ENCODE data around the gene GPR108.
A peak's percentile ranks its signal among the peaks of the same experiment; 100 is the strongest.
"Not testable (repeated sequence)": the region's sequence is repeated elsewhere in the genome, so short reads cannot be mapped to it uniquely, and the experiment has no call there.

GPR108 gene

DNA sequence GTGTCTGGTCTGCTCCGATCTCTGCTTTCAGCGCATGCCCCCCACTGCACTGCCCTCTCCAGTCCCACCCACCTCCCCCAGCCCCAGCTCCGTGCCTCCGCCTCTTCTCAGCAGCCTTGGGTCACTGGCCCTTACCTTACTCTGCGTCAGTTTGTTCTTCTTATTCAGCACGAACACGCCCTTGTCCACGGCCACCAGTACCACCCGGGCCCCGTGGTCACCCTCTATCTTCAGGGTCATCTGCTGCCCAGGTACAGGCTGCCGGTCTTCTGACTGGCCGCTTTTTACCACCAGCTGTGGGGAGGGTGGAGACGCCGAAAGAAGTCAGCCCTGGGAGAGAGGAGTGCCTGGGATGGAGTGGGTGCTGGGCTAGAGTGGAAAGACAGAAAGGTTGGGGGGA, 27.8 kb downstream of the GPR108 start:
- Histone ChIP-seq H3K4me1 (ENCODE audit: control insufficient read depth, insufficient read depth, low read length) (no peaks in the 10 kb centered on the region), H3K4me3 (ENCODE audit: low read depth, low read length) (no peak overlapping the region), H3K9me3 (ENCODE audit: control insufficient read depth, insufficient read depth, low read depth, low read length) (no peaks in the 10 kb centered on the region), H3K27ac (ENCODE audit: extremely low read depth, low read depth, low read length) (no peak overlapping the region), H3K36me3 (ENCODE audit: control insufficient read depth in 2 of 2, insufficient read depth in 1 of 2, low read length in 2 of 2) (no peaks in the 10 kb centered on the region)
- ChIA-PET CTCF (interaction anchor here (0.5 to 0.6 kb wide), 3 partner anchors 20 to 192 kb away, joined by 3 to 4 read pairs (median 3); no protein-coding TSS in a partner anchor), POLR2A (no interaction called here)
- TF ChIP-seq SP2 (tag by site-specific recombination; IDR thresholded peaks at IDR 0.05) (no peak), ZNF530 (tag by site-specific recombination; IDR thresholded peaks at IDR 0.05; ENCODE audit: low read depth) (peak; percentile 96), EGR2 (tag by site-specific recombination; IDR thresholded peaks at IDR 0.05; ENCODE audit: low read depth) (peak; percentile 11; the same call in 1 of the 2 replicates), ZFHX2 (tag by site-specific recombination; conservative IDR thresholded peaks at IDR 0.05) (peak; percentile 11; the same call in 1 of the 2 replicates), ZSCAN30 (tag by site-specific recombination; IDR thresholded peaks at IDR 0.05) (no peak), ZNF354C (tag by site-specific recombination; IDR thresholded peaks at IDR 0.05; ENCODE audit: borderline replicate concordance, low read depth) (no peak), ZNF26 (tag by site-specific recombination; IDR thresholded peaks at IDR 0.05) (no peak), PRDM1 (tag by site-specific recombination; IDR thresholded peaks at IDR 0.05) (no peak)
- TF ChIP-seq, protein P1, sequence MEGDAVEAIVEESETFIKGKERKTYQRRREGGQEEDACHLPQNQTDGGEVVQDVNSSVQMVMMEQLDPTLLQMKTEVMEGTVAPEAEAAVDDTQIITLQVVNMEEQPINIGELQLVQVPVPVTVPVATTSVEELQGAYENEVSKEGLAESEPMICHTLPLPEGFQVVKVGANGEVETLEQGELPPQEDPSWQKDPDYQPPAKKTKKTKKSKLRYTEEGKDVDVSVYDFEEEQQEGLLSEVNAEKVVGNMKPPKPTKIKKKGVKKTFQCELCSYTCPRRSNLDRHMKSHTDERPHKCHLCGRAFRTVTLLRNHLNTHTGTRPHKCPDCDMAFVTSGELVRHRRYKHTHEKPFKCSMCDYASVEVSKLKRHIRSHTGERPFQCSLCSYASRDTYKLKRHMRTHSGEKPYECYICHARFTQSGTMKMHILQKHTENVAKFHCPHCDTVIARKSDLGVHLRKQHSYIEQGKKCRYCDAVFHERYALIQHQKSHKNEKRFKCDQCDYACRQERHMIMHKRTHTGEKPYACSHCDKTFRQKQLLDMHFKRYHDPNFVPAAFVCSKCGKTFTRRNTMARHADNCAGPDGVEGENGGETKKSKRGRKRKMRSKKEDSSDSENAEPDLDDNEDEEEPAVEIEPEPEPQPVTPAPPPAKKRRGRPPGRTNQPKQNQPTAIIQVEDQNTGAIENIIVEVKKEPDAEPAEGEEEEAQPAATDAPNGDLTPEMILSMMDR (tag by site-specific recombination; IDR thresholded peaks at IDR 0.05), result no peak
- TF ChIP-seq, protein P2, sequence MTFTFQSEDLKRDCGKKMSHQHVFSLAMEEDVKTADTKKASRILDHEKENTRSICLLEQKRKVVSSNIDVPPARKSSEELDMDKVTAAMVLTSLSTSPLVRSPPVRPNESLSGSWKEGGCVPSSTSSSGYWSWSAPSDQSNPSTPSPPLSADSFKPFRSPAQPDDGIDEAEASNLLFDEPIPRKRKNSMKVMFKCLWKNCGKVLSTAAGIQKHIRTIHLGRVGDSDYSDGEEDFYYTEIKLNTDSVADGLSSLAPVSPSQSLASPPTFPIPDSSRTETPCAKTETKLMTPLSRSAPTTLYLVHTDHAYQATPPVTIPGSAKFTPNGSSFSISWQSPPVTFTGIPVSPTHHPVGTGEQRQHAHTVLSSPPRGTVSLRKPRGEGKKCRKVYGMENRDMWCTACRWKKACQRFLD (tag by site-specific recombination; IDR thresholded peaks at IDR 0.05), result no peak

DNA sequence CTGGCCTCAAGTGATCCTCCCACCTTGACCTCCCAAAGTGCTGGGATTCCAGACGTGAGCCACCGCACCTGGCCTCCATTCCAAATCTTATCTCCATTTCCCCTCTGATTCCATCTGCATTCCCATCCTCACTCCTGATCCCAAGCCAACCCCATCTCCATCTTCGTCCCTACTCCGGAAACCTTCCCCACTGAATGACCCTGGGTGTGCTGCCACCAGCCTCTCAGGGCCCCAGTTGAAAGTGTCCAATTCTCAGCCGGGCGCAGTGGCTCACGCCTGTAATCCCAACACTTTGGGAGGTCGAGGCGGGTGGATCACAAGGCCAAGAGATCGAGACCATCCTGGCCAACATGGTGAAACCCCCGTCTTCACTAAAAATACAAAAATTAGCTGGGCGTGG, 28.5 kb downstream of the GPR108 start:
- H3K36me3 ChIP-seq (ENCODE audit: control insufficient read depth in 2 of 2, insufficient read depth in 1 of 2, low read length in 2 of 2); H3K4me3 ChIP-seq (ENCODE audit: low read depth, low read length); H3K4me1 ChIP-seq (ENCODE audit: control insufficient read depth, insufficient read depth, low read length); H3K27ac ChIP-seq (ENCODE audit: extremely low read depth, low read depth, low read length); H3K9me3 ChIP-seq (ENCODE audit: control insufficient read depth, insufficient read depth, low read depth, low read length); POLR2A ChIA-PET: not testable (repeated sequence)
- CTCF ChIA-PET, result interaction anchor here (0.5 to 0.7 kb wide), 5 partner anchors 19 to 854 kb away, joined by 3 to 6 read pairs (median 3); no protein-coding TSS in a partner anchor

DNA sequence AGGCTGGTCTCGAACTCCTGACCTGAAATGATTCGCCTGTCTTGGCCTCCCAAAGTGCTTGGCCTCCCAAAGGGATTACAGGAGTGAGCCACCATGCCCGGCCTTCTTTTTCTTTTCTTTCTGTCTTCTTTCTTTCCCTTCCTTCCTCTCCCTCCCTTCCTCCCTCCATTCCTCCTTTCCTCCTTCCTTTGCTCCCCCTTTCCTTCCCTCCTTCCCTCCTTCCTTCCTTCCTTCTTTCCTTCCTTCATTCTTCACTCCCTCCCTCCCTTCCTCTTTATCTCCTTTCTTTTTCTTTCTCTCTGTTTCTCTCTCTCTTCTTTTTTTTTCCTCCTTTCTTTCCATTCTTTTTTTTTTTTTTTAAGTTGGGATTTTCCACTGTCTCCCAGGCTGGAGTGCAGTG, 29.0 kb downstream of the GPR108 start:
- TF ChIP-seq OVOL3 (tag by site-specific recombination; IDR thresholded peaks at IDR 0.05), result no peak
- no peak for TF ChIP-seq GLIS1 (tag by site-specific recombination; IDR thresholded peaks at IDR 0.05)
- no peak for TF ChIP-seq ZNF580 (tag by site-specific recombination; IDR thresholded peaks at IDR 0.05)
- TF ChIP-seq ZNF366 (tag by site-specific recombination; conservative IDR thresholded peaks at IDR 0.05), result peak; percentile 93
- peak; percentile 38; the same call in 1 of the 2 replicates for TF ChIP-seq PRDM1 (tag by site-specific recombination; IDR thresholded peaks at IDR 0.05)
- TF ChIP-seq, protein P3, sequence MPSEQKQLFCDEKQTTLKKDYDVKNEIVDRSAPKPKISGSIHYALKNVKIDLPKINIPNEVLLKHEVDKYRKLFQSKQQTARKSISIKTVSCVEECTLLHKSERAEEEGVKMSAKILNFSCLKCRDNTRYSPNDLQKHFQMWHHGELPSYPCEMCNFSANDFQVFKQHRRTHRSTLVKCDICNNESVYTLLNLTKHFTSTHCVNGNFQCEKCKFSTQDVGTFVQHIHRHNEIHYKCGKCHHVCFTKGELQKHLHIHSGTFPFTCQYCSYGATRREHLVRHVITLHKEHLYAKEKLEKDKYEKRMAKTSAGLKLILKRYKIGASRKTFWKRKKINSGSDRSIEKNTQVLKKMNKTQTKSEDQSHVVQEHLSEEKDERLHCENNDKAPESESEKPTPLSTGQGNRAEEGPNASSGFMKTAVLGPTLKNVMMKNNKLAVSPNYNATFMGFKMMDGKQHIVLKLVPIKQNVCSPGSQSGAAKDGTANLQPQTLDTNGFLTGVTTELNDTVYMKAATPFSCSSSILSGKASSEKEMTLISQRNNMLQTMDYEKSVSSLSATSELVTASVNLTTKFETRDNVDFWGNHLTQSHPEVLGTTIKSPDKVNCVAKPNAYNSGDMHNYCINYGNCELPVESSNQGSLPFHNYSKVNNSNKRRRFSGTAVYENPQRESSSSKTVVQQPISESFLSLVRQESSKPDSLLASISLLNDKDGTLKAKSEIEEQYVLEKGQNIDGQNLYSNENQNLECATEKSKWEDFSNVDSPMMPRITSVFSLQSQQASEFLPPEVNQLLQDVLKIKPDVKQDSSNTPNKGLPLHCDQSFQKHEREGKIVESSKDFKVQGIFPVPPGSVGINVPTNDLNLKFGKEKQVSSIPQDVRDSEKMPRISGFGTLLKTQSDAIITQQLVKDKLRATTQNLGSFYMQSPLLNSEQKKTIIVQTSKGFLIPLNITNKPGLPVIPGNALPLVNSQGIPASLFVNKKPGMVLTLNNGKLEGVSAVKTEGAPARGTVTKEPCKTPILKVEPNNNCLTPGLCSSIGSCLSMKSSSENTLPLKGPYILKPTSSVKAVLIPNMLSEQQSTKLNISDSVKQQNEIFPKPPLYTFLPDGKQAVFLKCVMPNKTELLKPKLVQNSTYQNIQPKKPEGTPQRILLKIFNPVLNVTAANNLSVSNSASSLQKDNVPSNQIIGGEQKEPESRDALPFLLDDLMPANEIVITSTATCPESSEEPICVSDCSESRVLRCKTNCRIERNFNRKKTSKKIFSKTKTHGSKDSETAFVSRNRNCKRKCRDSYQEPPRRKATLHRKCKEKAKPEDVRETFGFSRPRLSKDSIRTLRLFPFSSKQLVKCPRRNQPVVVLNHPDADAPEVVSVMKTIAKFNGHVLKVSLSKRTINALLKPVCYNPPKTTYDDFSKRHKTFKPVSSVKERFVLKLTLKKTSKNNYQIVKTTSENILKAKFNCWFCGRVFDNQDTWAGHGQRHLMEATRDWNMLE (tag by site-specific recombination; conservative IDR thresholded peaks at IDR 0.05; ENCODE audit: low read depth), result no peak
- Histone ChIP-seq H3K27ac (ENCODE audit: extremely low read depth, low read depth, low read length) (no peak overlapping the region), H3K4me3 (ENCODE audit: low read depth, low read length) (no peak overlapping the region), H3K9me3 (ENCODE audit: control insufficient read depth, insufficient read depth, low read depth, low read length) (no peaks in the 10 kb centered on the region), H3K4me1 (ENCODE audit: control insufficient read depth, insufficient read depth, low read length) (no peaks in the 10 kb centered on the region), H3K36me3 (ENCODE audit: control insufficient read depth in 2 of 2, insufficient read depth in 1 of 2, low read length in 2 of 2) (no peaks in the 10 kb centered on the region)
- ChIA-PET CTCF (interaction anchor here (0.6 kb wide), 1 partner anchor 242 kb away, joined by 6 read pairs; no protein-coding TSS in a partner anchor), POLR2A (no interaction called here)

Data from HEK293 (cell line).